ACC112 (cell line): Measurements from ENCODE around the gene DOCK6.

Experiments used
- H2AFZ ChIP-seq: fragments of 200-600 bp; sonication (generic); one replicate; pipeline ENCODE4 v1.6.0; 2017; ENCODE audit warnings: antibody characterized with exemption, low read length; ENCODE audit not compliant: unreplicated experiment
- H3K27ac ChIP-seq: fragments of 200-600 bp; sonication (generic); 2 replicates; pipeline ENCODE4 v1.5.1; 2014; ENCODE audit warnings: low read depth, mild to moderate bottlenecking, antibody characterized with exemption, low read length, moderate library complexity
- H3K27me3 ChIP-seq: fragments of 200-600 bp; sonication (generic); 2 replicates; pipeline ENCODE4 v1.6.1; 2014; ENCODE audit warnings: mild to moderate bottlenecking, antibody characterized with exemption, low read length, moderate library complexity, mixed read lengths; ENCODE audit not compliant: insufficient read depth
- H3K36me3 ChIP-seq: fragments of 200-600 bp; sonication (generic); 2 replicates; pipeline ENCODE4 v1.6.1; 2016; ENCODE audit warnings: mild to moderate bottlenecking, antibody characterized with exemption, low read length, moderate library complexity, mixed read lengths; ENCODE audit not compliant: insufficient read depth
- H3K4me1 ChIP-seq: fragments of 200-600 bp; sonication (generic); one replicate; pipeline ENCODE4 v1.6.1; 2016; ENCODE audit warnings: low read length, mixed read lengths; ENCODE audit not compliant: insufficient read depth, unreplicated experiment, control insufficient read depth
- H3K4me3 ChIP-seq: fragments of 200-600 bp; sonication (generic); 2 replicates; pipeline ENCODE4 v1.5.1; 2014; ENCODE audit warnings: mild to moderate bottlenecking, low read depth, low read length
- H3K79me2 ChIP-seq: fragments of 200-600 bp; sonication (generic); one replicate; pipeline ENCODE4 v1.6.0; 2016; ENCODE audit warnings: low read length; ENCODE audit not compliant: control insufficient read depth, unreplicated experiment, insufficient read depth

The DOCK6 gene

GRCh38 chr19:11273989-11274388 lies 11.7 kb upstream of the DOCK6 start:
- no peak overlapping the region for H3K27ac ChIP-seq
- H3K4me1 ChIP-seq: no peaks in the 10 kb centered on the region
- H3K79me2 ChIP-seq: no peaks in the 10 kb centered on the region
- no peaks in the 10 kb centered on the region for H3K27me3 ChIP-seq
- H3K36me3 ChIP-seq: no peaks in the 10 kb centered on the region
- no peak overlapping the region for H2AFZ ChIP-seq
- no peak overlapping the region for H3K4me3 ChIP-seq

- Histone ChIP-seq H3K27ac (no peak overlapping the region), H3K79me2 (no peaks in the 10 kb centered on the region), H2AFZ (no peak overlapping the region)
Observed at GRCh38 chr19:11273296-11273695, 11.0 kb upstream of the DOCK6 start.

GRCh38 chr19:11269408-11269807 lies 7.1 kb upstream of the DOCK6 start:
- Histone ChIP-seq H3K27me3 (no peaks in the 10 kb centered on the region), H3K27ac (no peak overlapping the region), H3K36me3 (no peaks in the 10 kb centered on the region), H2AFZ (peak overlapping the region; percentile 13), H3K4me3 (no peak overlapping the region), H3K79me2 (no peaks in the 10 kb centered on the region), H3K4me1 (no peaks in the 10 kb centered on the region)

More at GRCh38 chr19:11273296-11273695, 11.0 kb upstream of the DOCK6 start:
- no peak overlapping the region for H3K4me3 ChIP-seq
- H3K4me1 ChIP-seq: no peaks in the 10 kb centered on the region
- no peaks in the 10 kb centered on the region for H3K36me3 ChIP-seq
- H3K27me3 ChIP-seq: no peaks in the 10 kb centered on the region

- H2AFZ ChIP-seq: no peak overlapping the region
- no peaks in the 10 kb centered on the region for H3K36me3 ChIP-seq
- no peaks in the 10 kb centered on the region for H3K79me2 ChIP-seq
- H3K27ac ChIP-seq: no peak overlapping the region
- H3K4me1 ChIP-seq: no peaks in the 10 kb centered on the region
- no peaks in the 10 kb centered on the region for H3K27me3 ChIP-seq
- H3K4me3 ChIP-seq: no peak overlapping the region
Observed at GRCh38 chr19:11268783-11269267, 6.5 kb upstream of the DOCK6 start.

GRCh38 chr19:11267316-11268085 lies 5.2 kb upstream of the DOCK6 start:
- no peaks in the 10 kb centered on the region for H3K79me2 ChIP-seq
- H2AFZ ChIP-seq: no peak overlapping the region
- no peaks in the 10 kb centered on the region for H3K27me3 ChIP-seq
- no peaks in the 10 kb centered on the region for H3K36me3 ChIP-seq
- no peak overlapping the region for H3K27ac ChIP-seq
- no peaks in the 10 kb centered on the region for H3K4me1 ChIP-seq
- H3K4me3 ChIP-seq: no peak overlapping the region

- Histone ChIP-seq H3K4me3 (no peak overlapping the region), H3K4me1 (no peaks in the 10 kb centered on the region), H3K27ac (no peak overlapping the region), H3K27me3 (no peaks in the 10 kb centered on the region), H3K79me2 (no peaks in the 10 kb centered on the region), H2AFZ (no peak overlapping the region), H3K36me3 (no peaks in the 10 kb centered on the region)
Observed at GRCh38 chr19:11265785-11266236, 3.5 kb upstream of the DOCK6 start.

GRCh38 chr19:11265177-11265784 lies 3.0 kb upstream of the DOCK6 start:
- Histone ChIP-seq H3K4me1 (no peaks in the 10 kb centered on the region), H3K27ac (no peak overlapping the region), H3K27me3 (no peaks in the 10 kb centered on the region), H3K36me3 (no peaks in the 10 kb centered on the region), H2AFZ (no peak overlapping the region), H3K79me2 (no peaks in the 10 kb centered on the region), H3K4me3 (no peak overlapping the region)

GRCh38 chr19:11264452-11265176 lies 2.3 kb upstream of the DOCK6 start:
- Histone ChIP-seq H3K79me2 (no peaks in the 10 kb centered on the region), H3K4me3 (no peak overlapping the region), H2AFZ (no peak overlapping the region), H3K27me3 (no peaks in the 10 kb centered on the region), H3K36me3 (no peaks in the 10 kb centered on the region), H3K4me1 (no peaks in the 10 kb centered on the region), H3K27ac (no peak overlapping the region)

GRCh38 chr19:11263726-11264125 lies 1.4 kb upstream of the DOCK6 start:
- no peaks in the 10 kb centered on the region for H3K4me1 ChIP-seq
- no peak overlapping the region for H3K27ac ChIP-seq
- H3K36me3 ChIP-seq: no peaks in the 10 kb centered on the region
- no peaks in the 10 kb centered on the region for H3K79me2 ChIP-seq
- no peak overlapping the region for H2AFZ ChIP-seq
- no peaks in the 10 kb centered on the region for H3K27me3 ChIP-seq
- H3K4me3 ChIP-seq: no peak overlapping the region

GRCh38 chr19:11261431-11261970 lies 823 bp downstream of the DOCK6 start:
- Histone ChIP-seq H3K4me3 (peak overlapping the region; percentile 82), H3K27ac (no peak overlapping the region), H3K4me1 (no peaks in the 10 kb centered on the region), H2AFZ (peak overlapping the region; percentile 65), H3K79me2 (no peaks in the 10 kb centered on the region), H3K36me3 (no peaks in the 10 kb centered on the region), H3K27me3 (no peaks in the 10 kb centered on the region)
